ENCODE data around the gene MAP7.

GRCh38 chr6:136566007-136566487, 15.8 kb upstream of the MAP7 start:
- TF ChIP-seq TAF1 (IDR thresholded peaks at IDR 0.05; ENCODE audit: low read depth, low read length): no peak
- TF ChIP-seq POLR2A (IDR thresholded peaks at IDR 0.05; ENCODE audit: low read depth, low read length): no peak
- no peak for TF ChIP-seq POLR2AphosphoS5 (IDR thresholded peaks at IDR 0.05; ENCODE audit: low read depth, low read length)
- TF ChIP-seq SPI1 (IDR thresholded peaks at IDR 0.05; ENCODE audit: low read depth, low read length): no peak

All from GM12891 (cell line).